RCC 7860 (cell line): ENCODE data around the gene MEF2C.

Source experiments
- DNase-seq: peaks from one replicate; pipeline ENCODE4 v3.0.0-alpha.2; 2015; ENCODE audit warnings: low spot score
- FAIRE-seq: peaks from 2 replicates; lab custom pipeline; 2012; peaks lifted over from hg19 to GRCh38; lab: Jason Lieb, UNC

The MEF2C gene

DNA sequence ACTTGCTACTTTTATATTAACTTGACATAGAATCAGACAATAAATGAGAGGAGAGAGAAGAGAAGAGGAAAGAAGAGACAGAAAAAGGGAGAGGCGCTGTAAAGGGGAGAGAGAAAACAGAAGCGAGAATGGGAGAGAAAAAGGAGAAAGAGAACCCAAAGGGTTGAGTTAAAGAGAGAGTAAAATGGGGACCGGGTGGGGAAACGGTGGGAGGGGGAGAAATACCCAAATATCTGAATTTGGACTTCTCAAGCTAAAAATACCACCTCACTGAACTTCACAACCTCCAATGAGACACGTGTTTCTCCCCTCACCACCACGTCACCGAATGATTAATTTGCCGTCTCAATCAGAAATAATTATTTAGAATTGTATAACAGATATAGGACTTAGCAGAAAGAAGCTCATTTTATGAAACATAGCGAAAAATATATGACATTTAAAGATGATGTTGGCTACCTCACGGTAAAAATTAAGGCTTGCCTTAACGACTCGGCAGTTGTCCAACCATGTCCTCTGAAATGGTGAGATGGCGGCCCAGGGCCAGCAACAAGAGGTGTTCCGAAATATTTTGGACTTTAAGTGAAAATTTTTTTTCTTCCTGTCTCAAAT lies 204.1 kb downstream of the MEF2C start:
- FAIRE-seq (no peak), DNase-seq (no peak)

DNA sequence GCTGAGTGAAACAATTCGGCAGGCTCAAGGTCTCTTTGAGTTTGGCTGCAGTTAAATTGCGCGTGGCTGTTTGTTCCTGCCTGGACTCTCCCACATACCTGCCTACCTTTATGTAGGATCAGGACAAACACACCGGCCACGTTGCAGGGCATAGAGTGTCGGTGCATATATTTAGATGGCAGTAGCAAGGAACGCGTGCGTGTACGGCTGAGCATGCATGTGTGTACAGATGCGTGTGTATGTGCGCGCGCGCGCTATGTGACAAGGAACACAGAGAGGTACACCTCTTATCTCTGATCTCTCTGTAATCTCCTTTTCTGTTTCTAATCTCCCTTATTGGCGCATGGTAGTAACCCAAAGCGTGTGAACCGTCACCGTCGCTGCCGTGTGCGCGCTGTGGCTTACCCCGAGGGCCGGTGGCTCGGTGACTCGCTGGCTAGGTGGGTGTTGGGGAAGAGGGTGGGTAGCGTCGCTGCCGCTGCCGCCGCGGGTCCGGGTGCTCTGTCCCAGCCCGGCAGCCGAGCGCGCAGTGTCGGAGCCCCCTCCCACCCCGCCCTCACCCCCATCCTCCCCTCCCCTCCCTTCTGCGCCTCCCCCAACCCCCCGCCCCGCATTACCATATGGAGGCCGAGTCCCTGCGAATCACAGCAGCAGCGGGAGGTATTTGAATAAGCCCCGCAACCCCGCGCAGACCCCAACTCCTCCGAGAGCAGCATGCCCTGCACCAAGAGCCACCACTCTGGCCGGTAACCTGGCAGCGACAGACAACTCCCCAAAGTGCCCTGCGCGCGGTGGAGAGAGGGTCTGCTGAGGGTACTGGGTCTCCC lies 204.8 kb downstream of the MEF2C start:
- no peak for FAIRE-seq
- no peak for DNase-seq

DNA sequence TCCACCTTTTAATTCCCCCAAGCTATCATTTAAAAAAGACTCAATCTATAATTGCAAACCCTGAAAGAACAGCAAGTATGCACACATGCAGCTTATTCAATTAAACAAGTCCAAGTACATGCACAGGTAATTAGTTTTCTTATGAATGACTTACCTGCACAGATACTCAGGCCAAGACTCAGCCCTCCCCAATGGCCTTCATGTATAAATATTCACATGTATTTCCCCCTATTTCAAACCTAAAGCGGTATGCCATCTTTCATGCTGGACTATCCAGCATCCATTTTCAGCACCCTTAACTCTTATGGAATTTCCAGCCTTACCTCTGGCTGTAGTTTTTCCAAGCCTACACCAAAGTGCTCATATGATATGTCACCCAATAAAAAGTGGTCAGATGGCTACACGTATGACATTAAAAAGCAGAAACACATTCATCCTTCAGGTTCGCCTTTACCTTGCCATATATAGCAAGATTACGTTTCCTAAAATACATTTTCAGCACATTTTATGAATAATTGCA lies 205.5 kb downstream of the MEF2C start:
- DNase-seq (no peak), FAIRE-seq (no peak)

DNA sequence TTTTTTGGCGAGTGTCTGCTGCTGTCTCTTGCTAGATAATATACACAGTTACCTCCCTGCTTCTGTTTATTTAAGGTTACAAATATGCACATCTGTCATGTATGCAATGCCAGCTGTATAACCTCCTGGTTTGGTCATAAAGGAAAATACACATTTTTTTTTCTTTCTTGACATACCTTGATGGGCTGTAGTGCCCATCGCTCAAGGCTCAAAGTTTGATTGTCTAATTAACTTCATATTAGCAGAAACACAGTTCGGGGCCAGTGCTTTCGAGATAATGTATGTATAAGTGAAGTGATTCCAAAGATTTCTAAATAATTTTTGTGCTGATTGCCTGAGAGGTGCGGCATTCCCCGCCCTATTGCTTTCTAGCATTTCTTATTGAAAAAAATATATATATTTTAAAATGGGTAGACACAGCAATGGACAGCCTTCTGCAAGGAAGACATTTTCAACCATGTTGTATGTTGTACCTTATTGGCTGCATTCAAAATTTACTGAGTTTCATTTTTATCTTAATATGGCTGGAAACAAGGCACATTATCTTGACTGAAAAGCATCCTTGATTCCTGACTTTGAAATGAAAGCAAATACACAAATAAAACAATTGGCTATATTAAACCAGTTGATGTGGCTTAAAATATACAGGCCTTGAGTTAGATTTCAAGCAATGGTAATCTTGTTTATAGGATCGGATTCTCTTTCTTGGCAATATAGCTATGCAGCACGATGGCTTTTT lies 206.2 kb downstream of the MEF2C start:
- no peak for DNase-seq
- no peak for FAIRE-seq

DNA sequence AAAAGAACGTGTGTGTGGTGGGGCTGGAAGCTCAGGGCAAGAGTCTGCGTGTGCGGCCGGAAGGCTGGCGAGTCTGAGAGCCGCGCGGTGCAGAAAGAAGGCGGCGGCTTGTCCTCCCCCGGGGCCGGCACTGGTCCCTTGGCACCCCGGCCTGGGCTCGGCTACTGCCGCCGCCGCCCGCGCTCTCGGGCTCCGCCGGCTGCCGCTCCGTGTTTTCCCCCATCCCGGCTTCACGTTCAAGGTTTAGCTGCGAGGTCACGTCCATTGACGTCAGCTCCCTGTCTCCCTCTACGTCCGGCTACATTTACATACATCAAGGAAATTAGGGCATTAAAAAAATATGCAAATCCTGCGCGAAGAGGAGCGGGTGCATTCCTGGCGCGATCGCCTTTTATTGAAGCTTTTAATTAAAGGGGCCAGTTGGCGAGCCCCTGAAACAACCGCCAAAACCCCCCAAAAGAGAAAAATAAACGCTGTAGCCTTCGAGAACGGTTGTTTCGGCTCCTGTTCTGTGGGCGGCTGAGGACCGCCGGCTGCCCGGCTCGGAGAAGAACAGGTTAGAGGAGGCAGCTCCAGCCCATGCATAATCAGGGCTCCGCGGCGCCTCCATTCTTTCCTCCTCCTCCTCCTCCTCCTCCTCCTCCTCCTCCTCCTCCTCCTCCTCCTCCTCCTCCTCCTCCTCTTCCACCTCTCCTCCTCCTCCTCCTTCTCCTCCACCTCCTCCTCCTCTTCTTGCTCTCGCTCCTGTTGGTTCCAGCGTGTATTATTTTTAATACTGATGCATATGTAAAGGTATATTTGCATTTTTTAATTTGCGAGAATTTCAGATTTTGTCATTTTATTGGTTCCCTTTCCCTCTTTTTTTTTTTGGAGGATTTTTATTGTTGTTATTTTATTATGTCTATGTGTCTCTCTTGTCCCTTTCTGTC lies 207.0 kb downstream of the MEF2C start:
- FAIRE-seq (no peak), DNase-seq (peak; percentile 47)

DNA sequence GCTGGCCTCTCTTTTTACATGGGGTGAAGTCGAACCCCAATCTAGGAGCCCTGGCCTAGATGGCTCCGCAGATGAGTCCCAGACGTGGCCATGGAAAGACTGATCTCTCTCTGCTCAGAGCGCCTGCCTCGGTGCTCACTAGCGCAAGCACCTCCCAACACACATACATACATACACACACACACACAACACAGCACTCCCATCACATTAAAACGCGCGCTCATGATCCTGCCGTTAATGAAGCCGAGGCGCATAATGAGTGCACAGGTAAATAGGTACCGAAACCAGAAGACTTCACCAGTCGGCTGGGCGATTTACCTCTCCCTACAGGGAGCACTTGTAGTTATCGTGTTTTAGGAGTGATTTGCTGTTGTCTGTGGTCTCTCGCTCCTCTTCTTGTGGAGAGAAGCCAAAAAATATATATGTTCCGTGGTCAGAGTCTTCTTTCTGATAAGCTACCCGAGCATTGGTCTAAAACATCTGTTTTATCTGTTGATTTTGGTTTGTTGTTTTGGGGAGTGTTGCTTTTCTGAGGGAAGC lies 207.7 kb downstream of the MEF2C start:
- DNase-seq (no peak), FAIRE-seq (no peak)

DNA sequence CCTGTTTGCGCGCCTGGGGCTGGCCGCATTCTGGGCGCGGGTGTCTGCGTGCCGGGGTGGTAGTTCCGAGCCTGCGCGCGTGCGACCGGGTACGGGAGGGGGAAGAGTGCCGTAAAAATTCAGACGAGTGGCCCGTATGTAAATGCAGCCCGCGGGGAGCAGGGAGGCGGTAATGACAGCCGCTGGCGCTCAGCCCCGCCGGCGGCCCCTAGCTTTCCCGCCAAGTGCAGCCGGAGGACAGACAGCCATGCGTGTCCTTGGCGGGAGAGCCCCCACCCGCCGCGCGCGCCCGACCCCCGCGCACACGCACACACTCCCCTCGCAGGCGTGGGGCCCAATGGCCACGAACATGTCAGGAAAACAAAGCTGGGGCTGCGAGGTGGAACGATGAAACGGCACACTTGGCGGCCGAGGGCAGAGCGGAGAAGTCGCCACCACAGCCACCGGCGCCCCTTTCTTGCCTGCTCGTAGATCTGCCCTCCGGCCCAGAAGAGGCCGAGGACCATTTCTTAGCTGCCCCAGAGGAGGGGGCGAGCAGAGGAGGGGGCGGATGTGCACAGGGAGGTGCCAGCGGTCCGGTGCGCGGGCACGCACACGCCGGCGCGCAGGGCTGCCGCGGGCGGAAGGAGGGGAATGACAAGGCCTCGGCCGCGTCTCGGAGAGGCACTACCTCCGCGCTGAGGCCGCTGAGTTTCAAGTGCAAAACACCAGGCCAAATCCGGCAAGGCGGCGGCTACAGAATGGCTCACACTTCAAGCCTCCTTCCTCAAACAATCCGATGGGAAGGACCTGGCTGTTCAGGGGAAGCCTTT lies 208.4 kb downstream of the MEF2C start:
- DNase-seq (peak; percentile 45), FAIRE-seq (no peak)

DNA sequence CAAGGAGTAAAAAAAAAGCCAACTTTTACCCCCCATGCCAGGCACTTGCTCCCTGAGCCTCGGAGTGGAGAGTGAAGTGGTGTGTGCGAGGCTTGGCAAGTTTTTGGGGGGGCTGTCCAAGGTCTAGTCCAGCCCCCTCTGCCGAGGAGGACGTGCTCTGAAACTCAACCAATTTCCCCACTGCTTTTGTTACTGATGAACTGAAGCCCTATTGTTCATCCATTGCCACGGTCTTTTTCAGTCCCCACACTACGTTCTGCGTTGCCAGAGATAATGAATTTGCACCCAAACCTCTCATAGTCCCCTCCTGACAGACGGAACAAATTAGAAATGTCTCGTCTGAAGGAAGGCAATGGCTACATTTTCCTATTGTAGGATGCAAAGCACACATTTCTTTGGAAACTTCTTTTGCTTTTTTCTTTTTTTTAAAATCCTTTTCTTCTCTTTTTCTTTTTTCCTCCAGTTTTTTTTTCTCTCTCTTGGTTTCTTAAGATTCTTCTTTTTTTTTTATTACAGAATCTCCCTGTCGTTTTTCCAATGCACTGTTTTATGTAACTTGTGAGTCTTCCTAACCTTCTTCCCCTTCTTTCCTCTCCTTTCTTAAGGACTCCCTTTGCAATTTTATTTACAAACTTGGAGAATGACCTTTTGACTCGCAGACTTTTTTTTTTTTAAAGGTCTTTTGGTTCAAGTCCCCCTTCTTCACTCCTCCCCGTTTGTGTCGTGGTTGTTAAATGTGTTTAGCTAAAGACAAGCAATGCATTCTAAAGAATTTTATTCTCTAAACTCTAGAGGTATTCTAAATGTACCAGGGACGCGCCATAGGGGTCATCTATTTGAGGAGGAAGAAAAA lies 209.5 kb downstream of the MEF2C start:
- FAIRE-seq (no peak), DNase-seq (no peak)

DNA sequence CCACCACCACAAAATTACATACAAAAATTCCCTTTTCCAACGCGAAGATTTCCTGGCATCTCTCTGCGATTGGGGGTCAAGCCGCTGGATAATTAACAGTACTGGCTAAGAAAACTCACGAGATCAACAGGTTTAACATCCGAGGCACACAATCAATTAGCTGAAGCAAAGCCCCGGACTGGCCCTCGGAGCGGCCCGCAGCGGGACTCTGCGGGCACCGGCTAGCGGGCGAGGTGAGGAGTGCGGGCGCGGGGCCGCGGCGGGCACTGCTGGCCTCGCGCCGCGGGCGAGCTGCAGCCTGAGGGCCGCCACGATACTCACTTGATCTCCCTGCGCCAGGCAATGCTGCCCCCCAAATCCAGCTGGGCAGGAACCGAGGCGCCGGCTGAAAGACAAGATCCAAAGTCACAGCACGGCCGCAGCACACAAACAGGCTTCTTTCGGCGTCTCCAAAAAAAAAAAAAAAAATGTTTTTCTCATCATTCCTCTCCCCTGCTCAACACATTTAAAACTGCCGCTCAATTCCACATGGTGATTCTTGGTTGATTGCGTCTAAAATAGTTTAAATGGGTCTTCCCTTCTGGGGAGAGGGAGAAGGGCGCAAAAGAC lies 210.2 kb downstream of the MEF2C start:
- FAIRE-seq (no peak), DNase-seq (no peak)

DNA sequence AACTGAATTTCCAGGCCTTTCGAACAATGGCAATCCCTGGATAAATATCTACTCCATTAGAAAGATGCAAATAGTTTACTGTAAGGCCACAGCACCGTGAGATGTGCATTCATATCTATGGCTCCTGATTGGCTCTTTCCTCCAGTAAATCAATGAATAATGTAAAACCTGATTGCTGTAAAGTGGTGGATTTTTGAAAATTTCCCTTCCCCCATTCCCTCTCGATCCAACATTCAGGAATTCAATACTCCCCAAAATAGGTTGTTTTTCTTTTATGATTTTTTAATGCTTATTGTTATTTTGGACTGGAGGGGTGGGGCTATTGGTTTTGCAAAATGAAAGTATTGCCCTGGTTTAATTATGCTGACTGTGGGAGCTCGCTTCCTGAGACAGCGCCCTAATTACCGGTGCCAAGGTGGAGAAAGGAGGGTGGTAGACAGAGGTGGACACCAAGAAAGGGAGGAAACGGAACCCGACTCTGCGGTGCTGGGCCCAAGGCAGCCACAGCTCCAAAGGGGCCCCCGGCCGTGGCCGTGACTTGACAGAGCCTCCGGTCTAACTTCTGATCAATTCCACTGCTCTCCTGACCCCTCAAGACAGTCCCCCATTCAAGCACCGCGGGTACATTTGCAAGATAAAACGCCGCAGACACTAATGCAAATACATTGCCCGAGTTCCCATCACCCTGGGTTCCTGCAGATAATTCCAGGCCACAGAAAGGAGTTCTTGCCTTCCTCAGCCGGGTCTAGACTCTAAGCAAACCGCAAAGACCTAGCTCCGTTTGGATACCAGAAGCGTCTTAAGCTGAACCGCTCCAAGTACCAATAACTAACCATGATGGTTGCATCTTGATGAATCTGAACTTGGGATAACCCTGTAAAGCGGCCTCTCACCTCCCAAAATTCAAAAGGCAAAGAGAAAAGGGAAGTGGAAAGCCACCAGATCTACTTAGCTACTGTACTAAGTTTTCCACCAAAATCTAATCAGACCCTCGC lies 211.2 kb downstream of the MEF2C start:
- DNase-seq (no peak), FAIRE-seq (no peak)

DNA sequence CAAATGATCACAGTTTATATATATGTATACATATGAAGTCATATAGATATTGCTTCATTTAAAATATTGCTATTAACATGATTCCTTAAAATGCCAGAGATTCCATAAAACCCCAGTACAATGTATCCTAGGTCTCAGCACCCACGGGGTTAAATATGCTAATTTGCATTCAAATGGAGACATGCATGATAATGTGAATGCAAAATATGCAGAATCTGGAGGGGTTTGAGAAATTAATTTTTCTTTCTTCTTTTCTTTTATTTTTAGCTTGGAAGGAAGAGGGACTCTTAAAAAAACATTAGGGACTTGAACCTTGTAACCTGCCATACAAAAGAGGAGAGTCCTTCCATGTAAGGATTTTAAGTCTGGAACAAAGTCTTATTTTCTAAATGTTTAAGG lies 211.9 kb downstream of the MEF2C start:
- DNase-seq (no peak), FAIRE-seq (no peak)

DNA sequence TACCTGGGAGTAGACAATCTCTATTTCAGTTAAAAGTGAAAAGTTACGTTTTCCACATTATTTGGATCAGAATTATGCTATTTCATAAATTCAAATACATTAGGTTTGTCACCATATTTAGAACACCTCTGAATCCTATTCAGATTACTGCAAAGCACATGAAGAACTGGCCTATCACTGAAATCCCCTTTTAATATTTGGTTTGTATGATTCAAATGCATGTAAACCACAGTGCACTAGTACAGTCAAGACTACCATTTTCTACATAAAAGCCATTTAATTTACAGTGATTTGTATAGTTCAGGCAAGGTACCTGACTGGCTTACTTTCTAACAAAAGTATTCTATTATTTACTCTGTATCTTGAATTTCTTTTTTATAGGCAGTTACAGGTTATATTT lies 212.5 kb downstream of the MEF2C start:
- FAIRE-seq = no peak
- DNase-seq = no peak

DNA sequence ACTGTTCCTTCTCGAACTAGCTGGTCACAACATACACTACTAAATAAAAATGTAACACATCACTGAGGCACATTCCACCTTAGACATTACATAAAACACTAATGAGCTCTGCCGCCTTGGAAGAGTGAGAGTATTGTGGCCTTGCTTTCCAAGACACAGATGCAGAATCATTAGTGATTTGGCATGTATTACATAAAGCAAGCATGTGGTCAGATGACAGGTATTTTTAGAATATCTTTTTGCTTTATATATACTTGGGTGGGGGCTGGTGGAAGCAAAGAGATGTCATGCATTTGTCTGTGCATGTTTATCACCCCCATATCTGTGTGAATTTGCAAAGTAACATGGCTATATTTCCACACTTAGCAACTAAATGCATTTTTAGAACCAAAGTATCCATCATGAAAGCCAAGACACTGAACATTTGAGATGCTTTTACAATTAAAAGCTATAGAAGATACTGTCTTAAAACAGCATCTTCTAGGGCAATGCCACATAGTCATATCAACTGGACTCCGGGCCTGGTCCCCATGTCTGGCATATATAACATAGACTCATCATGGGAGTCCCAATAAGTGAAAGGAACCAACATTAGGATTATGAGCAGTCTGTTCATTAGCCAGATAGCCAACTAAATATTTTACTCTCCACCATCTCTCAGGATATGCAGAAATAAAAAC lies 213.5 kb downstream of the MEF2C start:
- FAIRE-seq (no peak), DNase-seq (no peak)

DNA sequence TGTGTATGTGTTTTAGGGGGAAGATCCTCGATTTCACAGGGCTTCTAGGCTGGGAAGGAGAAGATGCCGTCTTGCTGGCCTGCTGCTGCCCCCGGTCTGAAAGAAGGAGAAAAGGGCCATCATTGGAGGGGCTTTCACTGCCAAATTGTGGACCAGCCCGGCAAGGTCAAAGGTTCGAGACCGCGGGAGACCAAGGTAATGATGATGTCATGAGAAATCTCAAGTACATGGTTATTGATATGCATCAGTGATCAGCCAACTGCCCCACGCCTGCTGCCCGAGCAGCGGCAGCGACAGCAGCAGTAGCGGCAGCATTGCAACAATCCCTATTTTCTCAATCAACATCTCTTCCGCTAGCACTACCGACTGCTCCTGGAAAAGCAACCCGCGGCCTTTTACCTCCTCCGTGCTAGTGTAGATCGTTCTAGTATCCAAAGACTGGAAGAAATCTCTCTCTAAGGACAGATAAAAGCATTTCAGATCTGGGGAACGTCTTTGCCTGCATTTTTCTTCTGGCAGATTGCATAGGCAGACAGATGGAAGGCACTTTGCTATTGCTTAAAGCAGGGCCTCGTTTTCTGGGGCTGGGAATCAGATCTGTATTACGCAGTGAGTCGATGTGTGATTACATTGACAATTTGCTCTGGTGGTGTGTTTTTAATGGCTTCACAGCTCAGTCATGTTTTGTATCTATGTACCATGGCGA lies 215.3 kb downstream of the MEF2C start:
- peak; percentile 47 for DNase-seq
- FAIRE-seq = no peak
